ENCODE results near the gene TNFRSF19. TPM values are rescaled to one million over a fixed set of nuclear protein-coding genes. Genes with fewer than 3 reads are reported as not detected.

TNFRSF19 gene
- total RNA-seq, 3 donors from 2014 or later, result 0.32 to 3.8 (median 0.58) TPM

DNA sequence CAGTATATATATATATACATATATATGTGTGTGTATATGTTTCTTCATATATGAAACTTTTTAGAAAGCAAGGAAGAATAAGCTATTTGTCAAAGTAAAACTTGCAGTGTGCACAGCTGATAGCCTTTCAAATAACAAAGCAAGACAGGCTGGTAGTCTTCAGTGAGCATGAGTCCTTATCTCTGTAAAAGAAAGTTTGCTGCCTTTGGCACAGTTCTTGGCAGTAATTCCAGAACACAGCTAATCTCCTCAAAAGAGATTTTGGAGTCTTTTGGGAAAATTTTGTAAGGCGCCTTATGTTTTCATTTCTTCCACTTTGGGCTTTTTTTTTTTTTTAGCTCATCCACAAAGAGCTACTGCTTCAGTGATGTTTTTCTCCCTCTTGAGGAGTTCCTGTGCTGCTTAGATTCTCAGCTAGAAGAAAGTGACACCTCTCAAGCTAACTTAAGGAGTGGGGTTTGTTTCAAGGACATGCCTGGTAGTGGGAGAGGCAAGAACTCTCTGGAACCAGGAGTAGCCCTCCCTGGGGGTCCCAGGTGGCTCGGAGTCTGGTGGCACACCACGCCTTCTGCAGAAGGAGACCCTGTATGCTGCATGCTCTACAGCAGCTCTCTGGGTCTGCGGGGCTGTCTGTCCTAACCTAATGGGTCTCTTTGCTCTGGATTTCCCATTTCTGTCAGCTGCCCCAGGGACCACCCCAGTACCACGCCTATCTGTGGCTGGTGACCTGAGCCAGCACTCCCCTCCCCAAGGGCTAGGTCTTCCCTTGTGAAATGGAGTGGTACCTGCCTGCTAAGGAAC, 58.8 kb downstream of the TNFRSF19 start:
- intact Hi-C loops (cut with DNase I, micrococcal nuclease), result no loop called here
- Histone ChIP-seq H3K9me3 (no peaks in the 10 kb centered on the region), H3K4me3 (no peak overlapping the region), H3K4me1 (ENCODE audit: low read depth) (no peaks in the 10 kb centered on the region), H3K36me3 (ENCODE audit: low read depth) (no peaks in the 10 kb centered on the region)
- TF ChIP-seq, protein P1, sequence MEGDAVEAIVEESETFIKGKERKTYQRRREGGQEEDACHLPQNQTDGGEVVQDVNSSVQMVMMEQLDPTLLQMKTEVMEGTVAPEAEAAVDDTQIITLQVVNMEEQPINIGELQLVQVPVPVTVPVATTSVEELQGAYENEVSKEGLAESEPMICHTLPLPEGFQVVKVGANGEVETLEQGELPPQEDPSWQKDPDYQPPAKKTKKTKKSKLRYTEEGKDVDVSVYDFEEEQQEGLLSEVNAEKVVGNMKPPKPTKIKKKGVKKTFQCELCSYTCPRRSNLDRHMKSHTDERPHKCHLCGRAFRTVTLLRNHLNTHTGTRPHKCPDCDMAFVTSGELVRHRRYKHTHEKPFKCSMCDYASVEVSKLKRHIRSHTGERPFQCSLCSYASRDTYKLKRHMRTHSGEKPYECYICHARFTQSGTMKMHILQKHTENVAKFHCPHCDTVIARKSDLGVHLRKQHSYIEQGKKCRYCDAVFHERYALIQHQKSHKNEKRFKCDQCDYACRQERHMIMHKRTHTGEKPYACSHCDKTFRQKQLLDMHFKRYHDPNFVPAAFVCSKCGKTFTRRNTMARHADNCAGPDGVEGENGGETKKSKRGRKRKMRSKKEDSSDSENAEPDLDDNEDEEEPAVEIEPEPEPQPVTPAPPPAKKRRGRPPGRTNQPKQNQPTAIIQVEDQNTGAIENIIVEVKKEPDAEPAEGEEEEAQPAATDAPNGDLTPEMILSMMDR (IDR thresholded peaks at IDR 0.05), result no peak
- no peak for DNase-seq
- ATAC-seq, result no peak

DNA sequence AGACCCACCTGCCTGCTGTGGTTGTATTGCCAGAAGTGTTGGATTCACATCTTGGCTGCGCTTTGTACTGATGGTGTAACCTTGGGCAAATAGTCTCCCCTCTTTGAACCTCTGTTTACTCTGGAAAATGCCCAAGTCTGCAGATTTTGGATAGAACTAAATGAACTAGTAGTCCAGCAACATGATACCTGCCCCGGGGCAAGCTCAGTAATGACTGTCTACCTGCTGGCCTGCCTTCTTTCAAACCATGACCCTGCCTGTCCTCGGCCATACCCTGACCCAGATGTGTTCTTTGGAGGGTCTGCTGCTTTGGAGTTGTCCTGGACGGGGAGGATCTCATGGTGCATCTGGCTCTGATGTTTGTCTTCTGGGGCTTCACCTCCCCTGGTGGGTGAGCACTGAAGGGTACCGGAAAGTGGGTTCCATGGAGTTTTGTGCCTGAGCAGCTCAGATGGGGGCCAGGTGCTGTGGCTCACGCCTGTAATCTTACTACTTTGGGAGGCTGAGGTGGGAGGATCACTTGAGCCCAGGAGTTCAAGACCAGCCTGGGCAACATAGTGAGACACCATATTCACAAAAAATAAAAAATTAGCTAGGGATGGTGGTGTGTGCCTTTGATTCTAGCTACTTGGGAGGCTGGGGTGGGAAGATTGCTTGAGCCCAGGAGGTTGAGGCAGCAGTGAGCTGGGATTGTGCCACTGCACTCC, 59.5 kb downstream of the TNFRSF19 start:
- DNase-seq, result no peak
- TF ChIP-seq, protein P1 (IDR thresholded peaks at IDR 0.05), result no peak
- intact Hi-C loops (cut with DNase I, micrococcal nuclease), result no loop called here
- Histone ChIP-seq H3K36me3 (ENCODE audit: low read depth) (no peaks in the 10 kb centered on the region), H3K4me1 (ENCODE audit: low read depth) (no peaks in the 10 kb centered on the region), H3K9me3 (no peaks in the 10 kb centered on the region), H3K4me3 (no peak overlapping the region)
- no peak for ATAC-seq

DNA sequence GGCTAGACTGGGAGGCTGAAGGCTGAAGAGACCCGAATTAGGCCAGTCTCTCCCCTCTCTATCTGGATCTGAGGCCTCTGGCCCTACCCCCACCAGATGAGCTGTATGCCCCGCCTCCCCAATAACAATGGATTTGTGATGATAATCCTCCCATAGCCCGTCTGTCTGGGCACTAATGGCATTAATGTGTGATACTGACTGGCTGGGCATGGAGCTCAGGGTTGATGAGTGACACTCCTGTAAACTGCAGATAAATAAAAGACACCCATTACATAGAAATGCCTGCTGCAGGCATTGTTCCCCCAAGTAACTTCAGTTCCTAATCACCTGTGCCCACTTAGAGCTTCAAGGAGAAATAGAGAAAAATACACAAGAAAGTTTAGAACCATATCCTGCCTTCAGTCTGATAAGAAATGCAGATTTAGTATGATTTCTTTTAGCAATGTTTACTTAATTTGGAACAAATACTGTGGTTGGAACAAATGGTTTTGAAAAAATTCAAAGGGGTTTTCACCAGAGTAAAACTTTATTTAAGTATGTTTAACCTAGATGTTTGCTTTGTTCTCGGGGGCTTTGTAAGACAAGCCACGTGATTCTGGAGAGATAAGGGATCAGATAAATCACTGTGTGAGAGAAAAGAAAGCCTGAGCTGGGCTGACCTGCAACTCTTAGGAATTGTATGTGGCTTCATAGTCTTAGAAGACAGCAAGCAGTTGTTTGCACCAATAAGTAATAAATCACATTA, 60.3 kb downstream of the TNFRSF19 start:
- ATAC-seq, result no peak

DNA sequence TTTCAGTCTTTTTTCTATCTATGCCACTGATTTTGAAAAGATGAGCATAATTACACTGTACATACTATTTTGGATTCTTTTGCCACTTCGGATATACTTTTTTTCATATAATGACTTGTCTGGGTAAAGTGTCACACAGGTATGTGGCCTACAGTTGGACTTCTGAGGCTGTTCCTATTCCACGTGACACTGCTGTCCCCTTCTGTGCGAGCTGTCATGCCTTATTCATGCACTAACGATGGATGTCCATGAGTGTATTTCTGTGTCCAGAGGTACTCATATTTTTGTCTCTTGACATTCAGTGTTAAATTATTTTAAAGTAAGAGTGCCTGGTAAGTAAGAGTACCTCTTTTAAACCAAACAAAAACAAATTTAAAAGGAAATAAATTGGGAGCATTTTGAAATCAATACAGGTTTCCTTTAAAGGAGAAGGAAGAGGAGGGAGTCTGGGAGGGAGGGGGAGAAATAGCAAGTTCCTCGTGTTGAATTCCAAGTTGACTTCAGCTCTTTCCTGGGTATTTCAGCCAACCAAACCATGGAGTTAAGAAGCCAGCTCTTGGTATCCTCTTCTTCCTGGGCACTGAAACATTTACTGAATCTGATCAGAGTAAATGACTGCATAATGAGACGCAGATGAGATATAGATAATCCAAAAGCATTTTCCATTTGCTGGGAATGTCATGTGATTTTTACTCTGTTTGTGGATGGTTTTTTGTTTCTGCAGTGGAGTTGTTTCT, 61.3 kb downstream of the TNFRSF19 start:
- DNase-seq (no peak), ATAC-seq (no peak)
- no peaks in the 10 kb centered on the region for H3K36me3 ChIP-seq (ENCODE audit: low read depth)
- TF ChIP-seq, protein P1 (IDR thresholded peaks at IDR 0.05), result no peak
- no peak overlapping the region for H3K4me3 ChIP-seq
- intact Hi-C loops (cut with DNase I, micrococcal nuclease), result no loop called here
- H3K4me1 ChIP-seq (ENCODE audit: low read depth), result no peaks in the 10 kb centered on the region
- H3K9me3 ChIP-seq, result no peaks in the 10 kb centered on the region

More for the DNA sequence above, 60.3 kb downstream of the TNFRSF19 start:
- H3K4me1 ChIP-seq (ENCODE audit: low read depth), result no peaks in the 10 kb centered on the region
- no peaks in the 10 kb centered on the region for H3K36me3 ChIP-seq (ENCODE audit: low read depth)
- TF ChIP-seq, protein P1 (IDR thresholded peaks at IDR 0.05), result no peak
- no peaks in the 10 kb centered on the region for H3K9me3 ChIP-seq
- no peak for DNase-seq
- no peak overlapping the region for H3K4me3 ChIP-seq
- intact Hi-C loops (cut with DNase I, micrococcal nuclease), result no loop called here

DNA sequence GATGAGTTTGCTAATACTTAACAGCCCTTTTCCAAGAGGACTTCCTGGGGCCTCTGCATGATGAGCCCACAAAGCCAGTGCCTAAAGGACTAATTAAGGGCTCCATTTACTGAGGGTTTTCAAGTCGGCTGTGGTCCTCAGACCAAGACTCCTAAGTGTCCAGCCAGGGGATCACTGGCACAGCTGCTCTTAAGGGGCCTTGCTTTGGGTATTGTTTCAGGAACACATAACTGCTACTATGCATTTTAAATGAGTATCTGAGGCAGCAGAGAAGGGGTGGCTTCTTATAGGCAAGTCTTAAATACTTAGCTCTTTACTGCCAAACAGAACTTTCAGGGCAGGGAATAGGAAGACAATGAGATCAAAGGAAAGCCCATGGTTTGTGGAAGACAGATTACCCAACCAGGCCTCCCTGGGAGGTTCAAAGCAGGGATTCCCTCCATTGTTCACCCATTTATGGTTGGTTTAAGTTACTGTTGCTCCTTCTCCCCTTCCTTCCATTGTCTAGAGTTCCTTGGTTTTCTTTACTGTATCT, 61.9 kb downstream of the TNFRSF19 start:
- intact Hi-C loops (cut with DNase I, micrococcal nuclease), result no loop called here
- DNase-seq, result no peak
- no peaks in the 10 kb centered on the region for H3K36me3 ChIP-seq (ENCODE audit: low read depth)
- no peak overlapping the region for H3K4me3 ChIP-seq
- H3K4me1 ChIP-seq (ENCODE audit: low read depth), result no peaks in the 10 kb centered on the region
- ATAC-seq, result no peak
- no peaks in the 10 kb centered on the region for H3K9me3 ChIP-seq
- TF ChIP-seq, protein P1 (IDR thresholded peaks at IDR 0.05), result no peak
